Measurements from ENCODE around the gene MSH6. TPM values are rescaled to one million over a fixed set of nuclear protein-coding genes. Genes with fewer than 3 reads are reported as not detected.

Gene MSH6
- total RNA-seq, 2 experiments from 2014 or later: 291 to 525 TPM

- H3K4me2 ChIP-seq (ENCODE audit: low read length): peak overlapping the region; percentile 92
- POLR2A ChIA-PET: interaction anchor here (0.5 to 2.2 kb wide), 6 partner anchors 12 to 1400 kb away, joined by 3 to 10 read pairs (median 4); no protein-coding TSS in a partner anchor
- no peak for DNase-seq (ENCODE audit: low spot score)
- intact Hi-C loops (cut with micrococcal nuclease; ENCODE audit: unreplicated experiment): loop anchor here (5.0 to 10.0 kb wide), 5 partner anchors 87 to 382 kb away; partner anchors contain the start of genes FBXO11 and MSH2
- H3K27ac ChIP-seq (ENCODE audit: low read depth, low read length, poor library complexity, severe bottlenecking): peak overlapping the region; percentile 93
- no peaks in the 10 kb centered on the region for H3K9me3 ChIP-seq (ENCODE audit: low read length)
- H4K20me1 ChIP-seq (ENCODE audit: insufficient read depth, low read length): peaks cover 35% of the 10 kb centered on the region
- H3K9me2 ChIP-seq (ENCODE audit: insufficient read depth, low read length): no peaks in the 10 kb centered on the region
- peaks cover 77% of the 10 kb centered on the region for H3K79me2 ChIP-seq (ENCODE audit: insufficient read depth, low read depth, low read length)
- TF ChIP-seq EZH2phosphoT487 (IDR thresholded peaks at IDR 0.05; ENCODE audit: borderline replicate concordance, low read depth, low read length): no peak
- no peak for TF ChIP-seq CTCF (conservative IDR thresholded peaks at IDR 0.05; ENCODE audit: low read length)
- peaks cover 55% of the 10 kb centered on the region for H3K4me1 ChIP-seq (ENCODE audit: insufficient read depth, low read length, poor library complexity, severe bottlenecking)
- peaks cover 59% of the 10 kb centered on the region for H3K36me3 ChIP-seq (ENCODE audit: insufficient read depth, low read length)
- H2AFZ ChIP-seq (ENCODE audit: low read length): no peak overlapping the region
- CTCF ChIA-PET (ENCODE audit: unreplicated experiment): no interaction called here
- BruUV-seq (replicated peaks): no TSS peak
- peak overlapping the region; percentile 100 for H3K4me3 ChIP-seq (ENCODE audit: low read depth, low read length, poor library complexity, severe bottlenecking)
Observed at GRCh38 chr2:47784352-47784851, 1.5 kb downstream of the MSH6 start.

- no peak for TF ChIP-seq CTCF (conservative IDR thresholded peaks at IDR 0.05; ENCODE audit: low read length)
- TF ChIP-seq EZH2phosphoT487 (IDR thresholded peaks at IDR 0.05; ENCODE audit: borderline replicate concordance, low read depth, low read length): no peak
- POLR2A ChIA-PET: interaction anchor here (0.9 to 2.2 kb wide), 2 partner anchors 9 to 11 kb away, joined by 3 to 6 read pairs; no protein-coding TSS in a partner anchor
- Histone ChIP-seq H3K36me3 (ENCODE audit: insufficient read depth, low read length) (peaks cover 68% of the 10 kb centered on the region), H3K4me1 (ENCODE audit: insufficient read depth, low read length, poor library complexity, severe bottlenecking) (peaks cover 52% of the 10 kb centered on the region), H3K4me2 (ENCODE audit: low read length) (peak overlapping the region; percentile 92), H4K20me1 (ENCODE audit: insufficient read depth, low read length) (peaks cover 51% of the 10 kb centered on the region), H2AFZ (ENCODE audit: low read length) (no peak overlapping the region), H3K9me2 (ENCODE audit: insufficient read depth, low read length) (no peaks in the 10 kb centered on the region), H3K27ac (ENCODE audit: low read depth, low read length, poor library complexity, severe bottlenecking) (peak overlapping the region; percentile 14), H3K9me3 (ENCODE audit: low read length) (no peaks in the 10 kb centered on the region), H3K4me3 (ENCODE audit: low read depth, low read length, poor library complexity, severe bottlenecking) (peak overlapping the region; percentile 100), H3K79me2 (ENCODE audit: insufficient read depth, low read depth, low read length) (peaks cover 84% of the 10 kb centered on the region)
- intact Hi-C loops (cut with micrococcal nuclease; ENCODE audit: unreplicated experiment): loop anchor here (10.0 kb wide), 1 partner anchor 119 kb away; the partner anchor contains the start of gene FBXO11
- CTCF ChIA-PET (ENCODE audit: unreplicated experiment): interaction anchor here (0.6 kb wide), 1 partner anchor 16 kb away, joined by 3 read pairs; no protein-coding TSS in a partner anchor
- BruUV-seq (replicated peaks): no TSS peak
- no peak for DNase-seq (ENCODE audit: low spot score)
Observed at GRCh38 chr2:47785986-47786385, 3.0 kb downstream of the MSH6 start.

GRCh38 chr2:47796090-47796697 lies 13.2 kb downstream of the MSH6 start:
- intact Hi-C loops (cut with micrococcal nuclease; ENCODE audit: unreplicated experiment): no loop called here
- BruUV-seq (replicated peaks): no TSS peak
- H3K9me3 ChIP-seq (ENCODE audit: low read length): no peaks in the 10 kb centered on the region
- H4K20me1 ChIP-seq (ENCODE audit: insufficient read depth, low read length): peaks cover 30% of the 10 kb centered on the region
- H3K36me3 ChIP-seq (ENCODE audit: insufficient read depth, low read length): peaks cover 100% of the 10 kb centered on the region
- ChIA-PET POLR2A (interaction anchor here (0.6 to 1.5 kb wide), 2 partner anchors 11 to 309 kb away, joined by 3 to 6 read pairs; no protein-coding TSS in a partner anchor), CTCF (ENCODE audit: unreplicated experiment) (no interaction called here)
- H3K27ac ChIP-seq (ENCODE audit: low read depth, low read length, poor library complexity, severe bottlenecking): no peak overlapping the region
- no peaks in the 10 kb centered on the region for H3K4me1 ChIP-seq (ENCODE audit: insufficient read depth, low read length, poor library complexity, severe bottlenecking)
- H3K9me2 ChIP-seq (ENCODE audit: insufficient read depth, low read length): no peaks in the 10 kb centered on the region
- no peak overlapping the region for H3K4me2 ChIP-seq (ENCODE audit: low read length)
- TF ChIP-seq EZH2phosphoT487 (IDR thresholded peaks at IDR 0.05; ENCODE audit: borderline replicate concordance, low read depth, low read length) (no peak), CTCF (conservative IDR thresholded peaks at IDR 0.05; ENCODE audit: low read length) (no peak)
- no peak overlapping the region for H3K4me3 ChIP-seq (ENCODE audit: low read depth, low read length, poor library complexity, severe bottlenecking)
- no peak for DNase-seq (ENCODE audit: low spot score)
- peaks cover 96% of the 10 kb centered on the region for H3K79me2 ChIP-seq (ENCODE audit: insufficient read depth, low read depth, low read length)
- no peak overlapping the region for H2AFZ ChIP-seq (ENCODE audit: low read length)

Measured in OCI-LY7 (cell line).